ENCODE data around the gene DSCAM. TPM values are rescaled to one million over a fixed set of nuclear protein-coding genes. Genes with fewer than 3 reads are reported as not detected.
A peak's percentile ranks its signal among the peaks of the same experiment; 100 is the strongest.

DSCAM gene
- total RNA-seq, 1 donor from 2014 or later, result not detected

DNA sequence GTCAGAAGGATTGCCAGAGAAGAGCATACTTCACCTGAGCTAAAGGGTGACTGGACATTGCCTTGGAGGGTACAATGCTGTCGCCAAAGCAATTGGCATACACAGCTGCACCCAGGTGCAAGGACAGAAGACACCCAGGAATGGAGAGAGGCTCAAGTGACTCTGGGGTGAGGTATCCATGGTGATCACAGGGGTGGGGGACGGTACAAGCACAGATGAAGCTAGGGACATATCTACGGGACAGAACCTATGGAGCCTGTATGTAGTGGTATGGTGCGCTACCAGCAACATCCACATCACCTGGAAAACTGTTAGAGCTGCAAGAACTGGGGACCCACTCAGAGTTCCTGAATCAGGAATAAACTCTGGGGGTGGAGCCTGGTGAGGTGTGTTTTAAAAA lies 693.6 kb downstream of the DSCAM start:
- DNase-seq (ENCODE audit: low spot score in 2 of 2), result no peak
- H3K36me3 ChIP-seq, result no peaks in the 10 kb centered on the region
- H3K4me1 ChIP-seq, result no peaks in the 10 kb centered on the region
- TF ChIP-seq, protein P1, sequence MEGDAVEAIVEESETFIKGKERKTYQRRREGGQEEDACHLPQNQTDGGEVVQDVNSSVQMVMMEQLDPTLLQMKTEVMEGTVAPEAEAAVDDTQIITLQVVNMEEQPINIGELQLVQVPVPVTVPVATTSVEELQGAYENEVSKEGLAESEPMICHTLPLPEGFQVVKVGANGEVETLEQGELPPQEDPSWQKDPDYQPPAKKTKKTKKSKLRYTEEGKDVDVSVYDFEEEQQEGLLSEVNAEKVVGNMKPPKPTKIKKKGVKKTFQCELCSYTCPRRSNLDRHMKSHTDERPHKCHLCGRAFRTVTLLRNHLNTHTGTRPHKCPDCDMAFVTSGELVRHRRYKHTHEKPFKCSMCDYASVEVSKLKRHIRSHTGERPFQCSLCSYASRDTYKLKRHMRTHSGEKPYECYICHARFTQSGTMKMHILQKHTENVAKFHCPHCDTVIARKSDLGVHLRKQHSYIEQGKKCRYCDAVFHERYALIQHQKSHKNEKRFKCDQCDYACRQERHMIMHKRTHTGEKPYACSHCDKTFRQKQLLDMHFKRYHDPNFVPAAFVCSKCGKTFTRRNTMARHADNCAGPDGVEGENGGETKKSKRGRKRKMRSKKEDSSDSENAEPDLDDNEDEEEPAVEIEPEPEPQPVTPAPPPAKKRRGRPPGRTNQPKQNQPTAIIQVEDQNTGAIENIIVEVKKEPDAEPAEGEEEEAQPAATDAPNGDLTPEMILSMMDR (IDR thresholded peaks at IDR 0.05), result no peak
- no peaks in the 10 kb centered on the region for H3K9me3 ChIP-seq
- intact Hi-C loops (cut with DNase I), result no loop called here
- no peaks in the 10 kb centered on the region for H3K27me3 ChIP-seq
- H3K4me3 ChIP-seq, result no peak overlapping the region
- H3K27ac ChIP-seq, result no peak overlapping the region

DNA sequence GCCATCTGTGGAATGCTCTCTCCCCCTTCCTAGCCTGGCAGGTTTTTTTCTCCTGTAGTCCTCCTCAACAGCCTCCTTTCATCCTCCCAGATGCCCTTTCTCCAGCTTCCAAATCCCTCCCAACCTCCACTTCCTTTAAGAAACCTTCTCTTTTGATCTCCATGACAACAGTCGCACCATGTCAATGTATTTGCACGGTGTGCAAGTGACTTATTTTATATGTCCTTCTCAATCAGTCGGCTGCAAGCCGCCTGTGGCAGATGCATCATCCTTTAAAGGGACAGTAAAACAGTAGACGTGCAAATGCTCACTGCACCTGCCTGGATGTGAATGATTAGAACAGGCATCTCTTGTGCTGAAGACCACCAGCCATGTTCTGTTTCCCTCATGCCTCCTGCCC lies 694.5 kb downstream of the DSCAM start:
- DNase-seq (ENCODE audit: low spot score in 2 of 2), result no peak
- intact Hi-C loops (cut with DNase I), result no loop called here
- H3K4me3 ChIP-seq, result no peak overlapping the region

DNA sequence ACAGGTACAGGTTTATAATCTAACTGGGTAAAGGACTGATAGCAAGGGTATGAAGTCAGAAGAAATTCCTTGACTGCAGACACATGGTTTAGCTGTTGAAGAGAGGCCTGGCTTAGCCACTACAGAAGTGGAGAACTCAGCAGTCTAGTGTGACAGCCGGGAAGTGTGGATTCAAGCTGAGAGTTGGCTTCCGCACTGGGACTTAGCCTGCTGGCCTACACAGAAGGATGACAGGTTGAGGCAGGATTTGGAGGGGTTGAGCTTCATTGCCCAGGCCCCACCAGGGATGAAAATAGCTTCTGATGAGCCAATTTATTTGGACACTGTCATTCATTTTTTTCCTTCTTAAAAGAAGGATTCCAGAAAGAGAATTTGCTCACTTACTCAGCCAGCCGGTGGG lies 695.3 kb downstream of the DSCAM start:
- no peaks in the 10 kb centered on the region for H3K9me3 ChIP-seq
- no peaks in the 10 kb centered on the region for H3K36me3 ChIP-seq
- no peaks in the 10 kb centered on the region for H3K27me3 ChIP-seq
- no peaks in the 10 kb centered on the region for H3K4me1 ChIP-seq
- intact Hi-C loops (cut with DNase I), result no loop called here
- H3K27ac ChIP-seq, result no peak overlapping the region
- no peak for DNase-seq (ENCODE audit: low spot score in 2 of 2)
- no peak overlapping the region for H3K4me3 ChIP-seq
- TF ChIP-seq, protein P1 (IDR thresholded peaks at IDR 0.05), result no peak

More for the DNA sequence above, 694.5 kb downstream of the DSCAM start:
- Histone ChIP-seq H3K27me3 (no peaks in the 10 kb centered on the region), H3K9me3 (no peaks in the 10 kb centered on the region), H3K4me1 (no peaks in the 10 kb centered on the region), H3K36me3 (no peaks in the 10 kb centered on the region), H3K27ac (no peak overlapping the region)
- TF ChIP-seq, protein P1 (IDR thresholded peaks at IDR 0.05), result no peak

DNA sequence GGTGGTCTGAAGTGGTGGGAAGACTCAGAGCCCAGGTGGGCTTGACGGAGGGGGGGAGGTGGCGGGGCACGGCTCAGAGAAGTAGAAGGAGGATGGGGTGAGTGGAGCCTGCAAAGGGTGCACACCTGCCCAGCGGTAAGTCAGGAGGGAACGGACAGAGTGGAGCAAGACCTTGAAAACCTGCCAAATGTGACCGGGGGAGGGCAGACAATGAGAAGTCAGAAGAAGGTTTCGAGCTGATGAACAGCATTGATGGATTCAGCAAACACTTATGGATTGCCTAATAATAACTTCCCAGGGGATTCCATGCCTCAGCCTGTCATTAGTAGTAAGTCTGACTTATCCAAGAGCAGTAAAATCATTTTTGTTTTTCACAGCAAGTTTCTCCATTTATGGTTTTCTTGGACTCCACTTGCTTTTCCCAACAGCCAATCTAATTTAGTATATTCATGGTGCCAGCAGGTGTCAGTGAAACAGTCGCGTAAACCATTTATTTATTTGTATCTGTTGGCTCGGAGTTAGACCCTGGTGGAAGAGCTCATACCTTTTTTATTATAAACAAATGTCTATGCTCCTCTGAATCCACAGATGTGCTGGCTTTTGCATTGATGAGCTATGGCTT lies 700.6 kb downstream of the DSCAM start:
- no peak overlapping the region for H3K4me3 ChIP-seq
- H3K9me3 ChIP-seq, result no peaks in the 10 kb centered on the region
- no peak overlapping the region for H3K27ac ChIP-seq
- TF ChIP-seq, protein P1 (IDR thresholded peaks at IDR 0.05), result no peak
- intact Hi-C loops (cut with DNase I), result loop anchor here (5.0 kb wide), 1 partner anchor 921 kb away; no protein-coding TSS in a partner anchor
- no peaks in the 10 kb centered on the region for H3K4me1 ChIP-seq
- no peaks in the 10 kb centered on the region for H3K27me3 ChIP-seq
- H3K36me3 ChIP-seq, result no peaks in the 10 kb centered on the region
- no peak for DNase-seq (ENCODE audit: low spot score in 2 of 2)

DNA sequence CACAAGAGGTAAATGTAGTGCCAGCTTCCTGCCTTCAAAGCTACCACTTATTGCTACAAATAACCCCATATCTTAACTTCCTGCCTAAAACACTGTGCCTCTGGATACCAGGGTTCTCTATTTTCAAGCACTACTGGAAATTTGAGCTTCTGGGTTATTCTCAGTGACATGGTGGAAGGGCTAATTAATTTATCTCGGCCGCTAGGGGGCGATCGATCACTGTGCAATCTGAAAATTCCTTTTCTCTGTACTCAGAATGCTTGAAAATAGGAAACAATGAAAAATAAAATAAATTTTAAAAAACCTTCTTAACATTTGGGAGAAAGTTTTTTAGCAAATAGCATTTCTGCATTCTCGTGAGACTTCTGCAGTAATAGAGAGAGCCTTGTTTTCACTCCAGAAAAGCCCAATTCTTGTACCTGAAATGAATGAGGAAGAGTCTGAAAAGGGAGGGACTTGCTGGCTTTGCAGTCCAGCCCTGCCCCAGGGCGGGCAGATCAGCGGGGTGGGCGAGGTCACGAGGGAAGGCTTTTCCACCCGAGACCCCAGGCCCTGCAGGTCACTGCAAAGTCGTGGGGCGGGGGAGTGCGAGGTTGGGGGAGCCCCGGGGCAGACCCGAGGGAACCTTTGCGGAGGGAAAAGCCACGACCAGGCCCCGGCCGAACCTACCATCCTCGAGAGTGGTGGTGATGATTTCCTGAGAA lies 703.0 kb downstream of the DSCAM start:
- H3K4me3 ChIP-seq, result no peak overlapping the region
- TF ChIP-seq, protein P1 (IDR thresholded peaks at IDR 0.05), result peak in 2 of 3 experiments; percentile 54 to 66
- no peak for DNase-seq (ENCODE audit: low spot score in 2 of 2)
- no peaks in the 10 kb centered on the region for H3K4me1 ChIP-seq
- H3K9me3 ChIP-seq, result no peaks in the 10 kb centered on the region
- intact Hi-C loops (cut with DNase I), result loop anchor here (5.0 kb wide), 1 partner anchor 243 kb away; no protein-coding TSS in a partner anchor
- H3K27me3 ChIP-seq, result no peaks in the 10 kb centered on the region
- H3K36me3 ChIP-seq, result no peaks in the 10 kb centered on the region
- no peak overlapping the region for H3K27ac ChIP-seq
